ENCODE measurements around the gene ELMO2. TPM values are rescaled to one million over a fixed set of nuclear protein-coding genes. Genes with fewer than 3 reads are reported as not detected.

The ELMO2 gene
- total and polyA plus RNA-seq, 9 of the 15 experiments (the other 6 are each of a cell fraction or from before 2014, with no cell fraction given): 7.5 to 21.5 (median 15.9) TPM

- TF ChIP-seq STAG1 (CRISPR knock-in tag; IDR thresholded peaks at IDR 0.05; ENCODE audit: borderline replicate concordance): no peak
- H3K27ac ChIP-seq (ENCODE audit: extremely low read depth, low read depth, low read length): no peak overlapping the region
- CTCF ChIA-PET (ENCODE audit: low intra/inter-chr PET ratio): no interaction called here
Measured at GRCh38 chr20:46416421-46416820, 10.0 kb upstream of the ELMO2 start.

DNA sequence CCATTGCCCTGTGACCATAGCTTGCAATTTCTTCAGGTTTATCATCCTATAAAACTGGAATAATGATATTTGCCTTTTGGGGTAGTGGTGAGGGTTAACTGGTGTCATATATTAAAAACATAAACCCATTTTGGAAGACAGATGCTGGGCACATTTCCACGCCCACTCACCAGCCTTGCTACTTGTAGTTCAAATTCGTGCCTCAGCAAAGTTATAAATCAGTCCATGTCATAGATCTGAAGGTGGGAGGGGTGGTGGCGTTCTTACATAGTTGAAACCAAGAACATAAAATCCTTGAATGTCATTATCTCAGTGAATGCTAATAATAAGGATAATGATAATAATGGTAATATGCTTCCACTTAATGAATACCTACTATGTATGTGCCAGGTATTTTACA lies 9.4 kb upstream of the ELMO2 start:
- Histone ChIP-seq H2AFZ (ENCODE audit: low read depth, low read length) (no peak overlapping the region), H3K27me3 (ENCODE audit: control insufficient read depth in 2 of 2, insufficient read depth in 2 of 2, low read length in 2 of 2) (peaks cover 19% of the 10 kb centered on the region in 2 experiments; a peak in 4 of 5 replicates), H3K9me1 (ENCODE audit: control insufficient read depth, insufficient read depth, low read length) (no peaks in the 10 kb centered on the region), H3K9me3 (replicated peaks; ENCODE audit: control insufficient read depth, insufficient read depth, low read depth, low read length) (no peaks in the 10 kb centered on the region), H3K27ac (ENCODE audit: extremely low read depth, low read depth, low read length) (no peak overlapping the region), H4K20me1 (replicated peaks; ENCODE audit: control insufficient read depth, insufficient read depth, low read length) (no peaks in the 10 kb centered on the region), H3K36me3 (ENCODE audit: control insufficient read depth, insufficient read depth, low read length) (no peaks in the 10 kb centered on the region), H3K9ac (ENCODE audit: insufficient read depth in 1 of 2, low read depth in 2 of 2, low read length in 2 of 2) (no peak overlapping the region), H3K4me1 (replicated peaks in 1 of 2; ENCODE audit: control insufficient read depth in 2 of 2, insufficient read depth in 2 of 2, low read length in 2 of 2) (0 out of 5 replicates have a peak, but pooled peaks cover 0 to under 1% of the 10 kb centered on the region in 2 experiments), H3K4me2 (ENCODE audit: insufficient read depth, low read length) (no peak overlapping the region), H3K4me3 (no peak overlapping the region), H3K79me2 (ENCODE audit: control insufficient read depth, insufficient read depth, low read length) (no peaks in the 10 kb centered on the region)
- ChIA-PET CTCF (ENCODE audit: low intra/inter-chr PET ratio) (no interaction called here), POLR2A (no interaction called here)
- BruUV-seq (replicated peaks): no TSS peak
- DNase-seq (ENCODE audit: extremely low read depth in 1 of 4, low spot score in 3 of 4) (no peak), ATAC-seq (no peak), FAIRE-seq (no peak)
- intact Hi-C loops (cut with micrococcal nuclease): no loop called here
- 0% methylated on average over 3 of the region's 3 CpGs for WGBS (ENCODE audit: insufficient coverage, low coverage, missing lambda C conversion rate)
- in situ Hi-C loops (cut with MboI): no loop called here
- TF ChIP-seq, protein P1, sequence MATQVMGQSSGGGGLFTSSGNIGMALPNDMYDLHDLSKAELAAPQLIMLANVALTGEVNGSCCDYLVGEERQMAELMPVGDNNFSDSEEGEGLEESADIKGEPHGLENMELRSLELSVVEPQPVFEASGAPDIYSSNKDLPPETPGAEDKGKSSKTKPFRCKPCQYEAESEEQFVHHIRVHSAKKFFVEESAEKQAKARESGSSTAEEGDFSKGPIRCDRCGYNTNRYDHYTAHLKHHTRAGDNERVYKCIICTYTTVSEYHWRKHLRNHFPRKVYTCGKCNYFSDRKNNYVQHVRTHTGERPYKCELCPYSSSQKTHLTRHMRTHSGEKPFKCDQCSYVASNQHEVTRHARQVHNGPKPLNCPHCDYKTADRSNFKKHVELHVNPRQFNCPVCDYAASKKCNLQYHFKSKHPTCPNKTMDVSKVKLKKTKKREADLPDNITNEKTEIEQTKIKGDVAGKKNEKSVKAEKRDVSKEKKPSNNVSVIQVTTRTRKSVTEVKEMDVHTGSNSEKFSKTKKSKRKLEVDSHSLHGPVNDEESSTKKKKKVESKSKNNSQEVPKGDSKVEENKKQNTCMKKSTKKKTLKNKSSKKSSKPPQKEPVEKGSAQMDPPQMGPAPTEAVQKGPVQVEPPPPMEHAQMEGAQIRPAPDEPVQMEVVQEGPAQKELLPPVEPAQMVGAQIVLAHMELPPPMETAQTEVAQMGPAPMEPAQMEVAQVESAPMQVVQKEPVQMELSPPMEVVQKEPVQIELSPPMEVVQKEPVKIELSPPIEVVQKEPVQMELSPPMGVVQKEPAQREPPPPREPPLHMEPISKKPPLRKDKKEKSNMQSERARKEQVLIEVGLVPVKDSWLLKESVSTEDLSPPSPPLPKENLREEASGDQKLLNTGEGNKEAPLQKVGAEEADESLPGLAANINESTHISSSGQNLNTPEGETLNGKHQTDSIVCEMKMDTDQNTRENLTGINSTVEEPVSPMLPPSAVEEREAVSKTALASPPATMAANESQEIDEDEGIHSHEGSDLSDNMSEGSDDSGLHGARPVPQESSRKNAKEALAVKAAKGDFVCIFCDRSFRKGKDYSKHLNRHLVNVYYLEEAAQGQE (IDR thresholded peaks at IDR 0.05; ENCODE audit: borderline replicate concordance): no peak
- TF ChIP-seq, protein P1 (CRISPR knock-in tag; IDR thresholded peaks at IDR 0.05; ENCODE audit: low read depth): no peak

More at GRCh38 chr20:46416421-46416820, 10.0 kb upstream of the ELMO2 start:
- Histone ChIP-seq H3K9ac (ENCODE audit: insufficient read depth in 1 of 2, low read depth in 2 of 2, low read length in 2 of 2) (no peak overlapping the region), H3K4me3 (no peak overlapping the region), H4K20me1 (replicated peaks; ENCODE audit: control insufficient read depth, insufficient read depth, low read length) (no peaks in the 10 kb centered on the region), H3K9me3 (replicated peaks; ENCODE audit: control insufficient read depth, insufficient read depth, low read depth, low read length) (no peaks in the 10 kb centered on the region), H3K27me3 (ENCODE audit: control insufficient read depth in 2 of 2, insufficient read depth in 2 of 2, low read length in 2 of 2) (peaks cover 19 to 20% of the 10 kb centered on the region in 2 experiments; a peak in 4 of 5 replicates), H3K4me1 (replicated peaks in 1 of 2; ENCODE audit: control insufficient read depth in 2 of 2, insufficient read depth in 2 of 2, low read length in 2 of 2) (no peaks in the 10 kb centered on the region), H3K9me1 (ENCODE audit: control insufficient read depth, insufficient read depth, low read length) (no peaks in the 10 kb centered on the region), H3K36me3 (ENCODE audit: control insufficient read depth, insufficient read depth, low read length) (no peaks in the 10 kb centered on the region), H3K79me2 (ENCODE audit: control insufficient read depth, insufficient read depth, low read length) (no peaks in the 10 kb centered on the region), H3K4me2 (ENCODE audit: insufficient read depth, low read length) (no peak overlapping the region), H2AFZ (ENCODE audit: low read depth, low read length) (no peak overlapping the region)
- DNase-seq (ENCODE audit: extremely low read depth in 1 of 4, low spot score in 3 of 4) (no peak), ATAC-seq (no peak), FAIRE-seq (no peak)
- intact Hi-C loops (cut with micrococcal nuclease) (no loop called here), in situ Hi-C loops (cut with MboI) (no loop called here)
- WGBS (ENCODE audit: insufficient coverage, low coverage, missing lambda C conversion rate): 0% methylated on average over 3 of the region's 3 CpGs
- POLR2A ChIA-PET: no interaction called here
- BruUV-seq (replicated peaks): no TSS peak
